ENCODE measurements around the gene TOE1. TPM values are rescaled to one million over a fixed set of nuclear protein-coding genes. Genes with fewer than 3 reads are reported as not detected.
"Not testable (repeated sequence)": the region's sequence is repeated elsewhere in the genome, so short reads cannot be mapped to it uniquely, and the experiment has no call there.

The TOE1 gene
- polyA plus RNA-seq, 3 donors from 2014 or later: 9.4 to 13.3 (median 10.4) TPM

DNA sequence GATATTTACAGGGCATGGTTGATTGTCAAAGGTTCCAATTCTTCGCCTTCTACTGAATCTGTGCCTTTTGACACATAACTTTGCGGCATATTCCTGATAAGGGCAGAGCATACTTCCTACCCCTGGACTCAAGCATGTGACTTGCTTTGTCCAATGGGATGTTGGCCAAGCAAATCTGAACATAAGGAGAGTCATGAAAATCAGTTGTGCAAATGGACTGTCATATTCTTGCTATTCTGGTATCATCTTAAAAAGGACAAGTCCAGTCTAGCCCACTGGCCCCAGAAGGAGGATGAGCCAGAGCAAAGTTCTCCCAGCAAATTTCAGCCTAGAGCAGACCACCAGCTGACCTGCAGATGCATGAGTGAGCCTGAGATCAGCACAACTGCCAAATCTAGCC is 41.3 kb downstream of the TOE1 start:
- peaks cover 0 to 2% (median 0%) of the 10 kb centered on the region in 3 donors for H3K27me3 Mint-ChIP-seq (ENCODE audit: low read depth in 3 of 3)
- peaks cover 0 to 3% (median 0%) of the 10 kb centered on the region in 3 donors for H3K36me3 Mint-ChIP-seq
- DNase-seq: no peak
- H3K4me1 Mint-ChIP-seq: no peaks in the 10 kb centered on the region
- no peak overlapping the region for H3K4me3 Mint-ChIP-seq
- no peaks in the 10 kb centered on the region for H3K9me3 Mint-ChIP-seq
- peak overlapping the region in 1 of 6 donors; percentile 17 for H3K27ac Mint-ChIP-seq

DNA sequence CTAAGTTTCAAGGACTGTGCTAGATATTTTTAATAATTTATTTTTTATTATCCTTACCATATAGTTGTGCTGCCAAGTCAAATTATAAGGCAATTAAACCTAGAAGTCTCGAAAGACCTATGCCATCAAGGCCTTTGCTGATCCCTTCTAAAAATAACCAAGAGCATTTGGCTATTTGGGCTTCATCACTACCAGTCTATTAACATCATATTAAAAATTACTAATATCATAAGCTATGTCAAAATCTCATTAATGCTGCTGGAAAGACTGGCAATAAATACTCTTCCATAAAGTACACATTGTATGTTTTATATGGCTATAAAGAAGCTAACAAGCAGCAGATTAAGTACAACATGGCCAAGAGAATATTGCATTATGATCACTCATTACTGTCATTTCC is 43.2 kb downstream of the TOE1 start:
- no peak for DNase-seq
- Mint-ChIP-seq H3K27ac (no peak overlapping the region), H3K4me3 (no peak overlapping the region), H3K4me1 (no peaks in the 10 kb centered on the region), H3K27me3 (ENCODE audit: low read depth in 3 of 3) (peaks cover 0 to 2% (median 0%) of the 10 kb centered on the region in 3 donors), H3K9me3 (no peaks in the 10 kb centered on the region), H3K36me3 (peaks cover 0 to 3% (median 0%) of the 10 kb centered on the region in 3 donors)

DNA sequence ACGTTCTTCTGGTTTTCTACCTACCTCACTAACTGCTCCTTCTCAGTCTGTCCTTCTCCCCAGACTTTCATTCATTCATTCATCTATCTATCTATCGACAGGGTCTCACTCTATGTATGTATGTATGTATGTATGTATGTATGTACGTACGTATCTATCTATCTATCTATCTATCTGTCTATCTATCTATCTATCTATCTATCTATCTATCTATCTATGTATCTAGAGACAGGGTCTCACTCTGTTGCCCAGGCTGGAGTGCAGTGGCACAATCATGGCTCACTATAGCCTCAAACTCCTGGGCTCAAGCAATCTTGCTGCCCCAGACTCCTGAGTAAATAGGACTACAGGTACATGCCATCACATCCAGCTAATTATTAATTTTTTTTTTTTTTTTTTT is 44.2 kb downstream of the TOE1 start:
- H3K4me1 Mint-ChIP-seq; H3K9me3 Mint-ChIP-seq; DNase-seq; H3K27ac Mint-ChIP-seq; H3K4me3 Mint-ChIP-seq; H3K27me3 Mint-ChIP-seq (ENCODE audit: low read depth in 3 of 3); H3K36me3 Mint-ChIP-seq: not testable (repeated sequence)

DNA sequence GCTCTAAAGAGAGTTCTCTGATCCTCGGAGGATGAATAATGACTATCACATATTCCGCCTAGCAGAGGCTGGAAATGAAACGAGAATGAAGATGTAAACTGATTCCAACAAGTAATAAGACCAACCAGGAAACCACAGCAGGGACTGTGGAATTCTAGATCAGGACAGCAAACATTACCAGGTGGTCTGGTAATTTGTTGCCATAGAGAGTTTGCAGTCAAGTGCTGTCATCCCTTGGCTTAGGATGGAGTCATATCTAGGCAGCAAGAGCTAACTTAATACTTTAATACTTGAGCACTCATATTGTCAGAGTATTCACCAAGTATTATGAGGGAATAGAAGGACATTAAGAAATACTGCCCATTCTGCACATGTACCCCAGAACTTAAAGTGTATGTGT is 45.3 kb downstream of the TOE1 start:
- Mint-ChIP-seq H3K4me3 (no peak overlapping the region), H3K4me1 (no peaks in the 10 kb centered on the region), H3K36me3 (peaks cover 0 to 3% (median 0%) of the 10 kb centered on the region in 3 donors), H3K27me3 (ENCODE audit: low read depth in 3 of 3) (peaks cover 0 to 2% (median 0%) of the 10 kb centered on the region in 3 donors), H3K9me3 (no peaks in the 10 kb centered on the region), H3K27ac (no peak overlapping the region)
- no peak for DNase-seq

DNA sequence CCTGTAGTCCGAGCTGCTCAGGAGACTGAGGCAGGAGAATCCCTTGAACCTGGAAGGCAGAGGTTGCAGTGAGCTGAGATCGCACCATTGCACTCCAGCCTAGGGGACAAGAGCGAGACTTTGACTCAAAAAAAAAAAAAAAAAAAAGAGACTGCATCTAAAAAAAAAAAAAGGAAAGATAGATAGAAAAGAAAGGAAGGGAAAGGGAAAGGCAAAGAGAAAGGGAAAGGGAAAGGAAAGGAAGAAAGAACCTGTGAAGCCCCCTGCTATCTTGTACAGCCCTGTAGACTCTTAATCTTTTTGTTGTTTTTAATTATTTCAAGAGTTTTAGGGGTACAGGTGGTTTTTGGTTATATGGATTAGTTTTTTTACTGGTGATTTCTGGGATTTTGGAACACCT is 46.2 kb downstream of the TOE1 start:
- no peak for DNase-seq
- H3K4me3 Mint-ChIP-seq: no peak overlapping the region
- no peaks in the 10 kb centered on the region for H3K9me3 Mint-ChIP-seq
- H3K4me1 Mint-ChIP-seq: no peaks in the 10 kb centered on the region
- H3K36me3 Mint-ChIP-seq: peaks cover 0 to 3% (median 0%) of the 10 kb centered on the region in 3 donors
- no peak overlapping the region for H3K27ac Mint-ChIP-seq
- H3K27me3 Mint-ChIP-seq (ENCODE audit: low read depth in 3 of 3): no peaks in the 10 kb centered on the region

Other genes with a start within 250 kb of the TOE1 start
- gene ZSWIM5, start 133.6 kb upstream of the TOE1 start, polyA plus RNA-seq: under 1 TPM in 2 of 3 donors, not detected in 1; 0.16 to 0.17 TPM
- gene HPDL, start 13.3 kb upstream of the TOE1 start, polyA plus RNA-seq: 1 to 10 TPM in 2 of 3 donors, under 1 TPM in 1; 0.90 to 2.2 (median 1.1) TPM
- gene MUTYH, start 270 bp downstream of the TOE1 start, polyA plus RNA-seq: 10 to 100 TPM in 2 of 3 donors, 1 to 10 TPM in 1; 9.5 to 13.9 (median 11.3) TPM
- 1 to 10 TPM in 2 of 3 donors, not detected in 1; 1.8 to 3.3 TPM for gene TESK2, start 151.0 kb downstream of the TOE1 start, polyA plus RNA-seq
- gene CCDC163, start 159.9 kb downstream of the TOE1 start, polyA plus RNA-seq: 1 to 10 TPM; 3.6 to 5.3 (median 4.1) TPM
- 1 to 10 TPM in 1 of 3 donors, under 1 TPM in 1, not detected in 1; 0.41 to 2.0 TPM for gene MMACHC, start 160.1 kb downstream of the TOE1 start, polyA plus RNA-seq
- 100 to 1,000 TPM in 2 of 3 donors, 10 to 100 TPM in 1; 84.0 to 112 (median 112) TPM for gene PRDX1, start 181.7 kb downstream of the TOE1 start, polyA plus RNA-seq
- gene AKR1A1, start 210.7 kb downstream of the TOE1 start, polyA plus RNA-seq: 100 to 1,000 TPM in 1 of 3 donors, 10 to 100 TPM in 2; 89.1 to 133 (median 94.6) TPM
- gene NASP, start 243.9 kb downstream of the TOE1 start, polyA plus RNA-seq: 10 to 100 TPM; 33.7 to 78.0 (median 67.9) TPM

Data from immature natural killer cell (primary cell).